Thoracic aorta (tissue), 2 donors: ENCODE data around the gene FAM120A. TPM values are rescaled to one million over a fixed set of nuclear protein-coding genes. Genes with fewer than 3 reads are reported as not detected.

Source experiments
- ATAC-seq: fragments of 150-250 bp; one replicate; pipeline ENCODE4 v1.8.0; 2017; ENCODE audit warnings: low read depth; ENCODE audit not compliant: insufficient number of reproducible peaks, low FRiP score
- DNase-seq: peaks from one replicate; pipeline ENCODE4 v3.0.0-alpha.2; 2020; ENCODE audit warnings: low spot score
- H3K27ac ChIP-seq, 2 donors: fragments of 200-600 bp; sonication (generic); 1 replicate in 1 of 2; 2 replicates in 1 of 2; pipeline ENCODE4 v1.5.1; 2016; ENCODE audit warnings: mild to moderate bottlenecking in 2 of 2, moderate library complexity in 2 of 2
- H3K27me3 ChIP-seq: fragments of 200-600 bp; sonication (generic); replicated peaks from 2 replicates; pipeline ENCODE4 v1.6.0; 2016; ENCODE audit warnings: mild to moderate bottlenecking; ENCODE audit not compliant: insufficient read depth
- H3K36me3 ChIP-seq: fragments of 200-600 bp; sonication (generic); one replicate; pipeline ENCODE4 v1.5.1; 2016
- H3K4me1 ChIP-seq, 2 donors: fragments of 200-600 bp; sonication (generic); 1 replicate in 1 of 2; 2 replicates in 1 of 2; pipeline versions ENCODE4 v1.5.1 to v1.6.0; 2016; ENCODE audit warnings: low read depth in 2 of 2, mild to moderate bottlenecking in 1 of 2; ENCODE audit not compliant: control insufficient read depth in 1 of 2
- H3K4me3 ChIP-seq: fragments of 200-600 bp; sonication (generic); 2 replicates; pipeline ENCODE4 v1.5.1; 2016; ENCODE audit warnings: mild to moderate bottlenecking
- H3K9me3 ChIP-seq: fragments of 200-600 bp; sonication (generic); 2 replicates; pipeline ENCODE4 v1.5.1; 2016
- CTCF ChIP-seq: fragments of 200-600 bp; sonication (generic); IDR thresholded peaks from one replicate; pipeline ENCODE4 v1.5.1; 2019; ENCODE audit warnings: antibody characterized with exemption
- total RNA-seq, 2 donors: library from RNA; depleted of rRNA; stranded (reverse); fragments of >200 nt; gene quantifications; one replicate each; pipeline versions ENCODE4 v1.1.0 to v1.2.3, GENCODE V29; 2016

The FAM120A gene
- total RNA-seq, 2 donors from 2014 or later: 65.3 to 87.8 TPM

- ATAC-seq: no peak
- Histone ChIP-seq H3K4me3 (no peak overlapping the region), H3K27ac (no peak overlapping the region), H3K27me3 (no peaks in the 10 kb centered on the region), H3K4me1 (peaks cover 7 to 19% of the 10 kb centered on the region in 2 donors), H3K36me3 (peaks cover 3% of the 10 kb centered on the region), H3K9me3 (no peaks in the 10 kb centered on the region)
- TF ChIP-seq CTCF: no peak
- no peak for DNase-seq
Observed at GRCh38 chr9:93513606-93514005, 62.1 kb downstream of the FAM120A start.

- ATAC-seq (no peak), DNase-seq (no peak)
- H3K36me3 ChIP-seq: peaks cover 5% of the 10 kb centered on the region
- no peak for TF ChIP-seq CTCF
- H3K4me3 ChIP-seq: no peak overlapping the region
- no peak overlapping the region for H3K27ac ChIP-seq
- H3K27me3 ChIP-seq: no peaks in the 10 kb centered on the region
- no peaks in the 10 kb centered on the region for H3K9me3 ChIP-seq
- H3K4me1 ChIP-seq: peaks cover 0 to 6% of the 10 kb centered on the region in 2 donors
Observed at GRCh38 chr9:93517331-93517730, 65.8 kb downstream of the FAM120A start.

DNA sequence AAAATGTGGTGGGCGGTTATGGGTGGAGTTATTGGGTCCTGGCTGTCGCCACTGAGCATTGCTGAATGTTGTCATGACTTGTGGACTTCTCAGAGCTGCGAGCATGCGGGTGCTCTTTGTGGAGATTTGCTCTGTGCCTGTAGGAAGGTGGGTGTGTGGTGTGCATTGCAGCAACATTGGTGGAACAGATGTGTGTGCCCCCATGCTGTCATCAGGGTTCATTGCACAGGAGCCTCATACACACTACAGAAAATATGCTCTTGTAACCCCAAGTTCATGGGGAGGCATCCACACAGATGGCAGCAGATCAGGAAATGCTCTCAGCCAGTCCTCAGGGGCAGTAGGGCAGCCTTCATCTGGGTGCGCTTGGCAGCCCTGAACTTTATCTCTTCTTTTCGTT is 69.0 kb downstream of the FAM120A start:
- no peak overlapping the region for H3K4me3 ChIP-seq
- no peaks in the 10 kb centered on the region for H3K27me3 ChIP-seq
- H3K9me3 ChIP-seq: no peaks in the 10 kb centered on the region
- ATAC-seq (no peak), DNase-seq (no peak)
- no peak overlapping the region for H3K27ac ChIP-seq
- no peak for TF ChIP-seq CTCF
- no peaks in the 10 kb centered on the region for H3K4me1 ChIP-seq
- peaks cover 7% of the 10 kb centered on the region for H3K36me3 ChIP-seq

GRCh38 chr9:93522736-93523135 is 71.3 kb downstream of the FAM120A start:
- Histone ChIP-seq H3K27ac (no peak overlapping the region), H3K4me3 (no peak overlapping the region), H3K4me1 (no peaks in the 10 kb centered on the region), H3K36me3 (peaks cover 14% of the 10 kb centered on the region), H3K9me3 (no peaks in the 10 kb centered on the region), H3K27me3 (no peaks in the 10 kb centered on the region)
- DNase-seq: no peak
- ATAC-seq: no peak
- TF ChIP-seq CTCF: no peak

GRCh38 chr9:93523518-93524144 is 72.1 kb downstream of the FAM120A start:
- no peak for TF ChIP-seq CTCF
- no peak for ATAC-seq
- Histone ChIP-seq H3K27me3 (no peaks in the 10 kb centered on the region), H3K36me3 (peaks cover 21% of the 10 kb centered on the region), H3K9me3 (no peaks in the 10 kb centered on the region), H3K27ac (no peak overlapping the region), H3K4me3 (no peak overlapping the region), H3K4me1 (no peaks in the 10 kb centered on the region)
- no peak for DNase-seq
